Progenitor cell of endocrine pancreas (in vitro differentiated cells): ENCODE measurements around the gene SETBP1. TPM values are rescaled to one million over a fixed set of nuclear protein-coding genes. Genes with fewer than 3 reads are reported as not detected.

ENCODE experiments used
- DNase-seq: peaks from one replicate; pipeline ENCODE4 v3.0.0; 2021; ENCODE audit warnings: low spot score; ENCODE audit not compliant: unreplicated experiment
- H3K27ac Mint-ChIP-seq: 2 replicates; pipeline ENCODE4 v1.8.0; 2021; ENCODE audit warnings: mild to moderate bottlenecking, moderate library complexity, mixed read lengths
- H3K27me3 Mint-ChIP-seq: 2 replicates; pipeline ENCODE4 v1.8.0; 2021; ENCODE audit warnings: mixed read lengths
- H3K36me3 Mint-ChIP-seq: 2 replicates; pipeline ENCODE4 v1.8.0; 2022; ENCODE audit warnings: mixed read lengths; ENCODE audit not compliant: insufficient read depth
- H3K4me1 Mint-ChIP-seq: 2 replicates; pipeline ENCODE4 v1.8.0; 2021; ENCODE audit warnings: low read depth, mixed read lengths
- H3K4me3 Mint-ChIP-seq: 2 replicates; pipeline ENCODE4 v1.8.0; 2021; ENCODE audit warnings: low read depth, mild to moderate bottlenecking, moderate library complexity, mixed read lengths
- H3K9me3 Mint-ChIP-seq: 2 replicates; pipeline ENCODE4 v1.8.0; 2021; ENCODE audit warnings: low read depth, mixed read lengths
- total RNA-seq: library from RNA; stranded (reverse); gene quantifications from 2 replicates; pipeline ENCODE4 v1.2.1, GENCODE V29; 2021
- TF ChIP-seq, protein P1 (sequence below): fragments of 200-600 bp; sonication (generic); IDR thresholded peaks from one replicate; pipeline ENCODE4 v1.5.0; 2021; ENCODE audit warnings: antibody characterized with exemption, mild to moderate bottlenecking; ENCODE audit not compliant: unreplicated experiment

Gene SETBP1
- total RNA-seq, 1 donor from 2014 or later = 30.8 TPM

DNA sequence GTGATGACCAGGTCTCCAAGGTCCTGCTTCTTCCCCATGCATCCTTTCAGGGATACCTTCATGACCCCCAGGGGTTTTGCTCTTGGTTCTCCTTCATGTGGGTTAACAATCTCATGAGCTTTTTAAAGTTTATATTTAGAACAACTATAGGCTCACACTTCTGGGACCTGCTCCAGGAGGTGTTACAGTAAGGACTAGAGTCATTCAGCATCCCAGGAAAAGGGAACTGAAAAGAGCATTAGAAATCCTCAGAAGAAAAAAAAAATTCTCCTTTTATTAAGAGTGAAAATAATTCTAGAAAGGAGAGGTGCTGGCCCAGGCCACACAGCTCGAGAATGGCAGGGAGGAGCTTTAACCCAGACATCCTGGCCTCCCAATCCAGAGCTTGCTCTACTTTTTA lies 66.5 kb downstream of the SETBP1 start:
- TF ChIP-seq, protein P1, sequence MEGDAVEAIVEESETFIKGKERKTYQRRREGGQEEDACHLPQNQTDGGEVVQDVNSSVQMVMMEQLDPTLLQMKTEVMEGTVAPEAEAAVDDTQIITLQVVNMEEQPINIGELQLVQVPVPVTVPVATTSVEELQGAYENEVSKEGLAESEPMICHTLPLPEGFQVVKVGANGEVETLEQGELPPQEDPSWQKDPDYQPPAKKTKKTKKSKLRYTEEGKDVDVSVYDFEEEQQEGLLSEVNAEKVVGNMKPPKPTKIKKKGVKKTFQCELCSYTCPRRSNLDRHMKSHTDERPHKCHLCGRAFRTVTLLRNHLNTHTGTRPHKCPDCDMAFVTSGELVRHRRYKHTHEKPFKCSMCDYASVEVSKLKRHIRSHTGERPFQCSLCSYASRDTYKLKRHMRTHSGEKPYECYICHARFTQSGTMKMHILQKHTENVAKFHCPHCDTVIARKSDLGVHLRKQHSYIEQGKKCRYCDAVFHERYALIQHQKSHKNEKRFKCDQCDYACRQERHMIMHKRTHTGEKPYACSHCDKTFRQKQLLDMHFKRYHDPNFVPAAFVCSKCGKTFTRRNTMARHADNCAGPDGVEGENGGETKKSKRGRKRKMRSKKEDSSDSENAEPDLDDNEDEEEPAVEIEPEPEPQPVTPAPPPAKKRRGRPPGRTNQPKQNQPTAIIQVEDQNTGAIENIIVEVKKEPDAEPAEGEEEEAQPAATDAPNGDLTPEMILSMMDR = no peak
- H3K27me3 Mint-ChIP-seq = no peaks in the 10 kb centered on the region
- H3K4me1 Mint-ChIP-seq = peaks cover 11% of the 10 kb centered on the region
- no peak overlapping the region for H3K4me3 Mint-ChIP-seq
- no peak for DNase-seq
- H3K36me3 Mint-ChIP-seq = peaks cover 1% of the 10 kb centered on the region
- no peak overlapping the region for H3K27ac Mint-ChIP-seq
- H3K9me3 Mint-ChIP-seq = no peaks in the 10 kb centered on the region

DNA sequence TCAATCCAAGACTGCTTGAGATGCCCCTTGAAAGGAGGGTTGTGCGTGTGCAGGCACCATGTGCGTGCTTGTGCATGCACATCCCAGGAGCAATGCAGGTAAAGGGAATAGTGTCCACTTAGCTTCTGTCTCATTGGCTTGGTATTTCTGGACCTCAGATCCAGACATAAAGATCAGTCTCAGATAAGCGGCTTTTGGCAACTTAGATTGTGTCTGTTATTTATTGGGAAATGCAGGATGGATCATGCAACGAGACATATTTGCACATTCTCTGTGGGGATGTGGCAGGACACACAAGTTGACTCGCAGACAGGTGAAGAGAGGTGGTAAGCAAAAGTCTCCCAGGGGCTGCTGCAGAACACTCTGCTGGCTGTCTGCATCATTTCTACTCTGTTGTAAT lies 67.9 kb downstream of the SETBP1 start:
- H3K9me3 Mint-ChIP-seq = no peaks in the 10 kb centered on the region
- TF ChIP-seq, protein P1 = no peak
- H3K4me3 Mint-ChIP-seq = no peak overlapping the region
- no peak for DNase-seq
- no peaks in the 10 kb centered on the region for H3K27me3 Mint-ChIP-seq
- H3K4me1 Mint-ChIP-seq = peaks cover 3% of the 10 kb centered on the region
- peaks cover 1% of the 10 kb centered on the region for H3K36me3 Mint-ChIP-seq
- no peak overlapping the region for H3K27ac Mint-ChIP-seq

DNA sequence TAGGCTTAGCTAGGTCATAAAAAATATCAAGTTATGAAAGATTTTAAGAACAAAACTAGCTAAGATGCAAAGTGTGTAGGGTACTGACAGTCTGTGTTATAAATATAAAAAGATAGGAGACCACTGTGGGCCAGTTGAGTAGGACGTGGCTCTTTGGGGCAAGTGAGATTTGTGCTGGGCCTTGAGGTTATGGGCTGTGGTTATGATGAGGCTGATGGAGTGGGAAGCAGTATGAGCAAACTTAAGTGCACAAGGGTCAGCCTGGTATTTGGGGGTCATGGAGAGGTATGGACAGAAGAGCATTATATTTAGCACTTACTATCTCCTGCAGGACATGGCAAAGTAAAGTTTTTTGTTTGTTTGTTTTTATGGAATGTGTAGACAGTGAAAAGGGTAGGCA lies 70.1 kb downstream of the SETBP1 start:
- no peak overlapping the region for H3K4me3 Mint-ChIP-seq
- H3K36me3 Mint-ChIP-seq = peaks cover 1% of the 10 kb centered on the region
- no peaks in the 10 kb centered on the region for H3K9me3 Mint-ChIP-seq
- TF ChIP-seq, protein P1 = no peak
- no peak for DNase-seq
- no peaks in the 10 kb centered on the region for H3K27me3 Mint-ChIP-seq
- no peak overlapping the region for H3K27ac Mint-ChIP-seq
- peaks cover 6% of the 10 kb centered on the region for H3K4me1 Mint-ChIP-seq

DNA sequence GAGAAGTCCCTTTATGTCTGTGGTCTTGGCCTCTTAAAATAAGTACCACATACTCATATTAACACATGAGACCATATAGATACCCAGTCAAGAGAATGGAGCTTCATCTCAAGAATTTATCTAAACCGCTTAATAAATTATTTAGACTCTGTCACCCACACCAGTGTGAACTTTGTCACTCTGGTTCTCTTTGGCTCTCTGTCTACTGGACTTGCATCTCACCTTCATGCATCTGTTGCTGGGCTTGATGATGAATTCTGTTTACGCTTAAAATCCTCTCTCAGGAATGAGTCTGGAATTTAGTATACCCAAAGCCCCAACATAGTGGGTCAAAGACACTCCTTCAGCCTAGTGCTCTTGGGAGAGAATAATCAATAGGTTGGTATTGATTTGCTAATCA lies 73.9 kb downstream of the SETBP1 start:
- TF ChIP-seq, protein P1 = no peak
- no peak for DNase-seq
- Mint-ChIP-seq H3K36me3 (peaks cover 3% of the 10 kb centered on the region), H3K4me1 (peaks cover 4% of the 10 kb centered on the region), H3K9me3 (no peaks in the 10 kb centered on the region), H3K27me3 (no peaks in the 10 kb centered on the region), H3K4me3 (no peak overlapping the region), H3K27ac (no peak overlapping the region)

DNA sequence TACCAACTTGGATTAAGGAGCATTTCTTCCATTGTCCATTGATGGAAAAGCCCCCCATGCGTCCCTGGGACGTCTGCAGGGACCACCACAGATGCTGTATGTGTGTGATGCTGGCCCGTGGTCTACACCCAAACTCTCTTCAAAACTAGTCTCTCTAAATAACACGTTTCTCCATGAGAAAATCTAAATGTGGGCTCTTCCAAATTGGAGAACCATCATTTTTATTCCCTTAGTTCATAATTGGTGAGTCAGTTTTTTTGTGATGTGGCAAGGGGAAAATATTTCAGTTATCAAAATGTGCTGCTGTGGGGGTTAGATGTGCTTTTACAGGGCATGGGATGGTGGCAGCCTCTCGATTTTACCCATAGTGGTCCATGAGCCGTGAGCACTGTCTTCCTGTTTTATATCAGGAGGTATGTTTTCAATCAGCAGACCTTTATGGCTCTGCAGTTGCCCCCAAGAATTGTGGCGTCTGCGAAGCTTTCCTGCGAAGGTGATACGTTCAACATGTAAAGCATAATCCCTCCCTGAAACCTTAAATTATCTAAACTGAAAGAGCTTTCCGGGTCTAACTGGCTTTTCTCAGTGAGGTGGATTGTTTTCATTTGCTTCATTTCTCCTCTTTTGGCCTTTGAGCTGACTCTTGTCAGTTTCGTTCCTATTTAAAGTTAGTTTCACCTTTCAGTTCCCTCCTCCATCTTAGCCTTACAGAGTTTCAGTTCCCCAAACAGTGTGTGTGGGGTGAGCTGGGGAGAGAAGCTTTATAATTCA lies 78.4 kb downstream of the SETBP1 start:
- H3K4me1 Mint-ChIP-seq = peaks cover 25% of the 10 kb centered on the region

More for the DNA sequence above, 78.4 kb downstream of the SETBP1 start:
- Mint-ChIP-seq H3K27me3 (no peaks in the 10 kb centered on the region), H3K36me3 (peaks cover 1% of the 10 kb centered on the region), H3K9me3 (no peaks in the 10 kb centered on the region), H3K4me3 (no peak overlapping the region), H3K27ac (no peak overlapping the region)
- TF ChIP-seq, protein P1 = no peak
- DNase-seq = no peak
